ENCODE measurements around the gene PPP1R26. TPM values are rescaled to one million over a fixed set of nuclear protein-coding genes. Genes with fewer than 3 reads are reported as not detected.

The PPP1R26 gene, protein sequence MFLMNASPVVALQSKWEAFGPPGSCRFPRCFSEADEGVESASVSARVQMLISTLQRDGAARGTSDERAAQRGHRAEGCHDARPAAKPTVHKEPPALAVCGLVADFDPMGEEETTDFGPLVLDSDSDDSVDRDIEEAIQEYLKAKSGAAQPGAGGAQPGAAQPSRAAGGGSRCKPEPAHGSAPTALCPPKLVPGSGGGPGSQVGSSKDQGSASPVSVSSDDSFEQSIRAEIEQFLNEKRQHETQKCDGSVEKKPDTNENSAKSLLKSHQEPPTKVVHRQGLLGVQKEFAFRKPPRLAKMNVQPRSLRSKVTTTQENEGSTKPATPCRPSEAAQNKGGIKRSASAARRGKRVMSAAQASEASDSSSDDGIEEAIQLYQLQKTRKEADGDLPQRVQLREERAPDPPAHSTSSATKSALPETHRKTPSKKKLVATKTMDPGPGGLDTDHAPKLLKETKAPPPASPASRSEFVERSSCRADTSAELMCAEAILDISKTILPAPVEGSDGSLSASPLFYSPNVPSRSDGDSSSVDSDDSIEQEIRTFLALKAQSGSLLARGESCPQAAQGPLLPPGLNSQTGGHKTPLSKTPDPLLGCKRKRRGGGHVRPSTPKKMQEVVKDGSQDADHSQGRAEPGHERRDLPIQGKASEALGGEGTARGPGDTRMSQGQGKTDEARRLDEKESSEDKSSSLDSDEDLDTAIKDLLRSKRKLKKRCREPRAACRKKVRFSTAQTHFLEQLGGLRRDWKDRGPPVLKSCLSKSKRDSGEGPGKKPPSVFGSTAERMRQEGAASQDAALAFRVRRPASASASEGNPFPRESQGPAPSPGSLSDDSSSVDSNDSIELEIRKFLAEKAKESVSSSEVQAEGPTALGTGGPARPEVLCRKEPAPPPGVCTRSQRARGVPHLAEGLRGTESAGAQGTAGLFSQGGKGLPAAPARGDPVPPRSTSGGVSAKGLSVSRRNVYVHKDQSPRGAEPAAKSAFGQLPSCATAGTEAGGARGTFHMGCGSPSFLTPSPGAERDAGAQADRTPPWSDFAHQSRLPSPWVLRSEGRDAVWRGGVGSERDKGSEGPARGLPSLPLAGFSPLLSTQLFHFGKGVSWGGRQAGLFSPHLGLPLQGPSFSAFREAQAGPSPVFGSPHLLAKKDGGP (N-terminal part only)
- 18.6 and 20.1 TPM in 2 replicates for polyA plus RNA-seq (2012; rRNA removed)
- polyA plus RNA-seq (2012; cell fraction: cytosol; rRNA removed), result 11.6 and 16.6 TPM in 2 replicates
- 31.3 and 32.1 TPM in 2 replicates for polyA plus RNA-seq (2012; cell fraction: nucleus; rRNA removed)

DNA sequence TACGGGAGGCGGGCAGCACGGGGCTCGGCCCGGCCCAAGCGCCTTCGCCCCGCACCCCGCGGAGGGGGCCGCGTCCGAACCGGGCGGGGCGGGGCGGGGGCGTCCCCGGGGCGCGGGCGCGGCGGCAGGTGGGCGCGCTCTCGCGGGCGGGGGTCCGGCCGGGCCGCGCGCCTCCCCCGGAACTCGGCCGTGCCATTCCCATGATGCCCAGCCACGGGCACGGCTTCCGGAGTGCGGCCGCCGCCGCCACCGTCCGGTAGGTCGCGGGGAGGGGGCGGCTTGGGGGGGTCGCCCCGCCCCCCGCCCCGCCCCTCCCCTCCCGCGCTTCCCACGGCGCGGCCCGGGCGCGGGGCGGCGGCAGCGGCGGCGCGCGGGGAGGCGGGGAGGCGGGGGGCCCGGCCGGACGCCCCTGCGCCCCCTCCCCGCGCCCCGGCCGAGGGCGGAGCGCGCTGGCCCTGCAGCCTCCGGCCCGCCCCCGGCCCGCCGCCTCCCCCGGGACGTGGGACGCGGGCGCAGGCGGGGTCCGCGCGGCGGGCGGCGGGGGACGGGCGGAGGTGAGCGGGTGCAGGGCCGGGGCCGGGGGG lies at the start of gene PPP1R26:
Gene PPP1R26 (plus strand): TSS at position 314 of the 584 bp plus-strand sequence. CDS start 4,729 bp downstream, outside the sequence.
- H3K27me3 ChIP-seq (ENCODE audit: insufficient read depth), result no peaks in the 10 kb centered on the region
- peak within 1 kb of the TSS; percentile 88 to 90 for H3K4me3 ChIP-seq (ENCODE audit: low read depth in 2 of 2, low read length in 1 of 2)
- peaks cover 35% of the 10 kb centered on the region for H3K79me2 ChIP-seq (ENCODE audit: insufficient read depth)
- H3K27ac ChIP-seq (ENCODE audit: low read depth in 2 of 2, low read length in 1 of 2), result peak within 1 kb of the TSS; percentile 9 to 74; a peak in 3 of 4 replicates
- H3F3A ChIP-seq (replicated peaks; ENCODE audit: insufficient read depth), result peaks cover 5% of the 10 kb centered on the region
- H2AFZ ChIP-seq (ENCODE audit: low read depth), result peak within 1 kb of the TSS; percentile 68; the same call in 1 of the 2 replicates
- H4K20me1 ChIP-seq (ENCODE audit: insufficient read depth), result peaks cover 7% of the 10 kb centered on the region; the same call in 1 of the 2 replicates
- CTCF ChIA-PET, result interaction anchor here (0.9 to 1.5 kb wide), 4 partner anchors 20 to 67 kb away, joined by 3 to 6 read pairs (median 3); a partner anchor contains a TSS
- H3K9ac ChIP-seq, result peak within 1 kb of the TSS; percentile 78
- WGBS (ENCODE audit: low lambda C conversion rate), result no CpG with 5 or more reads among the region's 103 CpGs
- POLR2A ChIA-PET, result interaction anchor here (1.2 kb wide), 1 partner anchor 20 kb away, joined by 9 read pairs; a partner anchor contains a TSS
- no peaks in the 10 kb centered on the region for H3K9me3 ChIP-seq
- DNase-seq, result peak; percentile 94
- H3K36me3 ChIP-seq (replicated peaks in 1 of 2; ENCODE audit: control insufficient read depth in 1 of 2, insufficient read depth in 2 of 2, low read length in 1 of 2), result peaks cover 7 to 17% of the 10 kb centered on the region in 2 experiments
- H3K4me1 ChIP-seq (ENCODE audit: control insufficient read depth in 1 of 2, insufficient read depth in 2 of 2, low read depth in 1 of 2, low read length in 1 of 2), result peaks cover 6 to 13% of the 10 kb centered on the region in 2 experiments; a peak in 2 of 4 replicates
- peak within 1 kb of the TSS; percentile 97 for H3K4me2 ChIP-seq
- H3K9me2 ChIP-seq, result no peaks in the 10 kb centered on the region
- no peak for TF ChIP-seq FOSL2 (IDR thresholded peaks at IDR 0.05; ENCODE audit: borderline replicate concordance, low read depth)
- TF ChIP-seq RFX5 (IDR thresholded peaks at IDR 0.05; ENCODE audit: low read length), result no peak
- TF ChIP-seq, protein P1, sequence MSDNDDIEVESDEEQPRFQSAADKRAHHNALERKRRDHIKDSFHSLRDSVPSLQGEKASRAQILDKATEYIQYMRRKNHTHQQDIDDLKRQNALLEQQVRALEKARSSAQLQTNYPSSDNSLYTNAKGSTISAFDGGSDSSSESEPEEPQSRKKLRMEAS (IDR thresholded peaks at IDR 0.05; ENCODE audit: low read depth), result 0 out of 2 replicates have a peak, but pooled peaks have one; percentile 24
- peak; percentile 42; the same call in 1 of the 2 replicates for TF ChIP-seq ELF1 (IDR thresholded peaks at IDR 0.05)
- TF ChIP-seq MEF2A (IDR thresholded peaks at IDR 0.05; ENCODE audit: borderline replicate concordance, low read depth), result no peak
- TF ChIP-seq, protein P2, sequence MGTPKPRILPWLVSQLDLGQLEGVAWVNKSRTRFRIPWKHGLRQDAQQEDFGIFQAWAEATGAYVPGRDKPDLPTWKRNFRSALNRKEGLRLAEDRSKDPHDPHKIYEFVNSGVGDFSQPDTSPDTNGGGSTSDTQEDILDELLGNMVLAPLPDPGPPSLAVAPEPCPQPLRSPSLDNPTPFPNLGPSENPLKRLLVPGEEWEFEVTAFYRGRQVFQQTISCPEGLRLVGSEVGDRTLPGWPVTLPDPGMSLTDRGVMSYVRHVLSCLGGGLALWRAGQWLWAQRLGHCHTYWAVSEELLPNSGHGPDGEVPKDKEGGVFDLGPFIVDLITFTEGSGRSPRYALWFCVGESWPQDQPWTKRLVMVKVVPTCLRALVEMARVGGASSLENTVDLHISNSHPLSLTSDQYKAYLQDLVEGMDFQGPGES (IDR thresholded peaks at IDR 0.05; ENCODE audit: low read depth, low read length), result no peak
- TF ChIP-seq FOXJ3 (CRISPR knock-in tag; IDR thresholded peaks at IDR 0.05), result no peak
- no peak; the same call in 1 of the 2 replicates for TF ChIP-seq MXI1 (IDR thresholded peaks at IDR 0.05; ENCODE audit: low read depth, low read length)
- TF ChIP-seq EZH2phosphoT487 (IDR thresholded peaks at IDR 0.05; ENCODE audit: borderline replicate concordance, low read depth), result no peak
- no peak for TF ChIP-seq RAD21 (IDR thresholded peaks at IDR 0.05; ENCODE audit: low read length)
- no peak for TF ChIP-seq YY1 (IDR thresholded peaks at IDR 0.05; ENCODE audit: low read depth)
- no peak for TF ChIP-seq TCF12 (IDR thresholded peaks at IDR 0.05)
- no peak for TF ChIP-seq FOXM1 (IDR thresholded peaks at IDR 0.05; ENCODE audit: low read depth)
- TF ChIP-seq, protein P3, sequence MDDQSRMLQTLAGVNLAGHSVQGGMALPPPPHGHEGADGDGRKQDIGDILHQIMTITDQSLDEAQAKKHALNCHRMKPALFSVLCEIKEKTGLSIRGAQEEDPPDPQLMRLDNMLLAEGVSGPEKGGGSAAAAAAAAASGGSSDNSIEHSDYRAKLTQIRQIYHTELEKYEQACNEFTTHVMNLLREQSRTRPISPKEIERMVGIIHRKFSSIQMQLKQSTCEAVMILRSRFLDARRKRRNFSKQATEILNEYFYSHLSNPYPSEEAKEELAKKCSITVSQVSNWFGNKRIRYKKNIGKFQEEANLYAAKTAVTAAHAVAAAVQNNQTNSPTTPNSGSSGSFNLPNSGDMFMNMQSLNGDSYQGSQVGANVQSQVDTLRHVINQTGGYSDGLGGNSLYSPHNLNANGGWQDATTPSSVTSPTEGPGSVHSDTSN (IDR thresholded peaks at IDR 0.05), result no peak
- no peak for TF ChIP-seq EP300 (IDR thresholded peaks at IDR 0.05; ENCODE audit: borderline replicate concordance in 1 of 2, low read depth in 1 of 2, low read length in 1 of 2)
- TF ChIP-seq GATA2 (CRISPR knock-in tag; IDR thresholded peaks at IDR 0.05), result no peak
- no peak for TF ChIP-seq NRF1 (IDR thresholded peaks at IDR 0.05; ENCODE audit: low read depth, low read length)
- TF ChIP-seq GABPA (IDR thresholded peaks at IDR 0.05; ENCODE audit: low read depth), result peak; percentile 59; the same call in 1 of the 2 replicates
- TF ChIP-seq RXRA (IDR thresholded peaks at IDR 0.05; ENCODE audit: borderline replicate concordance, low read depth), result no peak
- no peak for TF ChIP-seq CHD2 (IDR thresholded peaks at IDR 0.05; ENCODE audit: low read length, partially characterized antibody)
- TF ChIP-seq SIN3A (IDR thresholded peaks at IDR 0.05; ENCODE audit: borderline replicate concordance, low read depth, low read length), result no peak
- TF ChIP-seq, protein P4, sequence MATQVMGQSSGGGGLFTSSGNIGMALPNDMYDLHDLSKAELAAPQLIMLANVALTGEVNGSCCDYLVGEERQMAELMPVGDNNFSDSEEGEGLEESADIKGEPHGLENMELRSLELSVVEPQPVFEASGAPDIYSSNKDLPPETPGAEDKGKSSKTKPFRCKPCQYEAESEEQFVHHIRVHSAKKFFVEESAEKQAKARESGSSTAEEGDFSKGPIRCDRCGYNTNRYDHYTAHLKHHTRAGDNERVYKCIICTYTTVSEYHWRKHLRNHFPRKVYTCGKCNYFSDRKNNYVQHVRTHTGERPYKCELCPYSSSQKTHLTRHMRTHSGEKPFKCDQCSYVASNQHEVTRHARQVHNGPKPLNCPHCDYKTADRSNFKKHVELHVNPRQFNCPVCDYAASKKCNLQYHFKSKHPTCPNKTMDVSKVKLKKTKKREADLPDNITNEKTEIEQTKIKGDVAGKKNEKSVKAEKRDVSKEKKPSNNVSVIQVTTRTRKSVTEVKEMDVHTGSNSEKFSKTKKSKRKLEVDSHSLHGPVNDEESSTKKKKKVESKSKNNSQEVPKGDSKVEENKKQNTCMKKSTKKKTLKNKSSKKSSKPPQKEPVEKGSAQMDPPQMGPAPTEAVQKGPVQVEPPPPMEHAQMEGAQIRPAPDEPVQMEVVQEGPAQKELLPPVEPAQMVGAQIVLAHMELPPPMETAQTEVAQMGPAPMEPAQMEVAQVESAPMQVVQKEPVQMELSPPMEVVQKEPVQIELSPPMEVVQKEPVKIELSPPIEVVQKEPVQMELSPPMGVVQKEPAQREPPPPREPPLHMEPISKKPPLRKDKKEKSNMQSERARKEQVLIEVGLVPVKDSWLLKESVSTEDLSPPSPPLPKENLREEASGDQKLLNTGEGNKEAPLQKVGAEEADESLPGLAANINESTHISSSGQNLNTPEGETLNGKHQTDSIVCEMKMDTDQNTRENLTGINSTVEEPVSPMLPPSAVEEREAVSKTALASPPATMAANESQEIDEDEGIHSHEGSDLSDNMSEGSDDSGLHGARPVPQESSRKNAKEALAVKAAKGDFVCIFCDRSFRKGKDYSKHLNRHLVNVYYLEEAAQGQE (IDR thresholded peaks at IDR 0.05; ENCODE audit: low read depth, low read length), result no peak
